Glomerular endothelial cell (primary cell): Measurements from ENCODE around the gene BAZ2B. TPM values are rescaled to one million over a fixed set of nuclear protein-coding genes. Genes with fewer than 3 reads are reported as not detected.
A peak's percentile ranks its signal among the peaks of the same experiment; 100 is the strongest.
"Not testable (repeated sequence)": the region's sequence is repeated elsewhere in the genome, so short reads cannot be mapped to it uniquely, and the experiment has no call there.

Experiments used
- DNase-seq: peaks from one replicate; pipeline ENCODE4 v3.0.0-alpha.2; 2011; ENCODE audit warnings: low read depth, low spot score; ENCODE audit errors: extremely low read depth
- total RNA-seq: library from RNA; depleted of rRNA; stranded (reverse); fragments of >200 nt; gene quantifications from 2 replicates; pipeline ENCODE4 v1.2.3, GENCODE V29; 2015

The BAZ2B gene, protein sequence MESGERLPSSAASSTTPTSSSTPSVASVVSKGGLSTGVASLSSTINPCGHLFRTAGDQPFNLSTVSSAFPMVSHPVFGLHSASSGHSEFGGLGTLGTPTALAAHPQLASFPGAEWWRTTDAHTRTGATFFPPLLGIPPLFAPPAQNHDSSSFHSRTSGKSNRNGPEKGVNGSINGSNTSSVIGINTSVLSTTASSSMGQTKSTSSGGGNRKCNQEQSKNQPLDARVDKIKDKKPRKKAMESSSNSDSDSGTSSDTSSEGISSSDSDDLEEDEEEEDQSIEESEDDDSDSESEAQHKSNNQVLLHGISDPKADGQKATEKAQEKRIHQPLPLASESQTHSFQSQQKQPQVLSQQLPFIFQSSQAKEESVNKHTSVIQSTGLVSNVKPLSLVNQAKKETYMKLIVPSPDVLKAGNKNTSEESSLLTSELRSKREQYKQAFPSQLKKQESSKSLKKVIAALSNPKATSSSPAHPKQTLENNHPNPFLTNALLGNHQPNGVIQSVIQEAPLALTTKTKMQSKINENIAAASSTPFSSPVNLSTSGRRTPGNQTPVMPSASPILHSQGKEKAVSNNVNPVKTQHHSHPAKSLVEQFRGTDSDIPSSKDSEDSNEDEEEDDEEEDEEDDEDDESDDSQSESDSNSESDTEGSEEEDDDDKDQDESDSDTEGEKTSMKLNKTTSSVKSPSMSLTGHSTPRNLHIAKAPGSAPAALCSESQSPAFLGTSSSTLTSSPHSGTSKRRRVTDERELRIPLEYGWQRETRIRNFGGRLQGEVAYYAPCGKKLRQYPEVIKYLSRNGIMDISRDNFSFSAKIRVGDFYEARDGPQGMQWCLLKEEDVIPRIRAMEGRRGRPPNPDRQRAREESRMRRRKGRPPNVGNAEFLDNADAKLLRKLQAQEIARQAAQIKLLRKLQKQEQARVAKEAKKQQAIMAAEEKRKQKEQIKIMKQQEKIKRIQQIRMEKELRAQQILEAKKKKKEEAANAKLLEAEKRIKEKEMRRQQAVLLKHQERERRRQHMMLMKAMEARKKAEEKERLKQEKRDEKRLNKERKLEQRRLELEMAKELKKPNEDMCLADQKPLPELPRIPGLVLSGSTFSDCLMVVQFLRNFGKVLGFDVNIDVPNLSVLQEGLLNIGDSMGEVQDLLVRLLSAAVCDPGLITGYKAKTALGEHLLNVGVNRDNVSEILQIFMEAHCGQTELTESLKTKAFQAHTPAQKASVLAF (N-terminal part only)
- 43.3 and 79.3 TPM in 2 replicates for total RNA-seq

DNA sequence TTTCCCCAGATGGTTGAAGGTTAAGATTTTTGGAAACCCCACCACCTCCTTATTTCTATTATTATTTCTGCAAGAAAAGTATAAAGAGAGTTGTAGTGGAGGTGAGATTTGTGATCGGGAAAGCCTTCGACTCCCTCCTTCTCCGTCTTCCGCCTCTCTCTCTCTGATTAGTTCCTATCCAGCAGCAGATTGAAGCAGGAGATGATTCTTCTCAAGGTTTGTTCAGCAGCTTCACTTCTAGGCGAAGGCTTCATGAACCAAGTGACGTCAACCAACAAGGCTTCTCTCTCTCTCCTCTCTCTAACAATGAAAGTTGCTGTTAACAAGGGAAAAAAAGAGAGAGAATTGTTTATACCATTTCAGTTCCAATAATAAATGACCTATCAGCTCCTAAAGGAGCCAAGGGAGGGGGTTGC, at the start of gene BAZ2B:
Gene BAZ2B (minus strand): TSS at position 263 of the 416 bp plus-strand sequence. CDS start 137,829 bp downstream, outside the sequence.
- peak; percentile 55 for DNase-seq

DNA sequence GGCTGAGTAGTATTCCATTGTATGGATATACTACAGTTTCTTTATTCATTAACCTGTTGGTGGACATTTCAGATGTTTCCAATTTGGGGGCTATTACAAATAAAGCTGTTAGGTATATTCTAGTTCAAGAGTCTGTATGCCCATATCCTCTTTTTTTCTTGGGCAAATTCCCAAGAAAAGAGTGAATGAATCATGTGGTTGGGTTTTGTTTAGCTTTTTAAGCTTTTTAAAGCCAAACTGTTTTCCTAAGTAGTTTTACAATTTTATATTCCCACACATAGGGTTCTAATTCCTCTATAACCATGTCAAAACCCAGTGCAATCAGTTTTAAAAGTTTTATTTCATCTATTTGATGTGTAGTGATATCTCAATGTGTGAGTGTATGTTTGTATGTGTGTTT, 44.9 kb upstream of the BAZ2B start:
- DNase-seq, result no peak

DNA sequence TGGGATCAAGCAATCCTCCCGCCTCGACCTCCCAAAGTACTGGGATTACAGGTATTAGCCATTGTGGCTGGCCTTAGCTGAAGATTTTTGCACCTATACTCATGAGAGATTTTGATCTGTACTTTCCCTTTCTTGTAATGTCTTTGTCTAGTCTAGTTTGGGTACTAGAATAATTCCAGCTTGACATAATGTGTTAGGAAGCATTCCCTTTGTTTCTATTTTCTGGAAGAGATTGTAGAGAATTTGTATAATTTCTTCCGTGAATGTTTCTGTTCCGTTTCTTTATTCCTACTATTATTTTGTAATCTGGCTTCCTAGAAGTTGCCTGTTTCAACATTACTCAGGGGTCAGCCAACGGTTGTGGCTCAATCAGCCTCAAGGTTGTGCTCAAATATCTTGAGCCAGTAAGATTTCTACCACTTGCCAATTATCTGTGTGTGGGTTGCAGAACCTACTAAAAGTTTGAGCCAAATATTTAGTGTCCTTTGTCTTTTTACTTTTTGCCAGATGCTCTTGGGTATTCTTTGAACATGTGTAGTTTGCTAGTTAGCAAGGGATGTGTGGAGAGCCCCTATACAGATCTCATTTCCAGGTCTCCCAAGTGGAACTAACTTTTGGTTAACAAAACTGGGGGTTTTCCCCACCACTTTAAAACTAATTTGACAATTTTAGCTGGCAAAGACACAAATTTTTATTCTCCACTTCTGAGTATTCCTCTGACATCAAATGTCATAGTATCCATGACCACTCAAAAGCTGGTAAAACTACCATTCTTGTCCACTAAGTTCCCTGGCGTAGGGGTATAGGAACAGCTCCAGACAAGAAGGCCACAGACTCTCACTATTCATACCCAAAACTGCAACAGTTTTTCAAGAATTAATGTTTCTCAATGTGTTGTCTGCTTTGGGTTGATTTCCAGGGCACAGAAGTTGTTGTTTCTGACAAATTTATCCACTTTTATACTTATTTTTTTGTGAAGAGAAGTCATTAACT, 42.8 kb upstream of the BAZ2B start:
- DNase-seq, result no peak

DNA sequence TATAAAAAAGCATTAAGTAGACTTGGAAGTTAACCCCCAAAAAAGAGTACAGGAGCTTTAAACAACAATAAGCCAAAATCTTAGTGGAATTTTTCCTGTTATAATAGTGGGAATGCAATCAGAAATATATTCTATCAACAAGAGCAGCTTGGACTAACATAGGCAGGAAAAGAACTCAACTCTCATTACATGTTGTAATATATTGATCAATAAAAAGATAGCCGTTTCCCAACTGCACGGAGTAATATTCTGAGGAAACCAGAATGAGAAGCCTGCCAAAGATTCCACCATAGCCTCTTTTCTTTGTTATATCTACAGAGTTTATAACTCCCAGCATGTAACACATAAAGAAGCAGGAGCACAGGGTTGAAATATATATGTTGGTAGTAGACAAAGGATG, 37.6 kb upstream of the BAZ2B start:
- no peak for DNase-seq

DNA sequence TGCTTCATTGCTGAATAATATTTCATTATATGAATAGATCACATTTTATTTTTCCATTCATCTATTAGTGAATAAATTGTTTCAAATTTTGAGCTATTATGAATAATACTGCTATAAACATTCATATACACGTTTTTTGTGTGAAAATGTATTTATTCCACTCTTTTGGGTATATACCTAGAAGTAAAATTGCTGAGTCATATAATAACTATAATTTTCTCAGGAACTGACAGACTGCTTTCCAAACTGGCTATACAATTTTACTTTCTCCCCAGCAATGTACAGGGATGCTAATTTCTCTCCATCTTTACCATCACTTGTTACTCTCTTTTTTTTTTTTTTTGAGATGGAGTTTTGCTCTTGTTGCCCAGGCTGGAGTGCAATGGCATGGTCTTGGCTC, 35.5 kb upstream of the BAZ2B start:
- DNase-seq, result no peak

DNA sequence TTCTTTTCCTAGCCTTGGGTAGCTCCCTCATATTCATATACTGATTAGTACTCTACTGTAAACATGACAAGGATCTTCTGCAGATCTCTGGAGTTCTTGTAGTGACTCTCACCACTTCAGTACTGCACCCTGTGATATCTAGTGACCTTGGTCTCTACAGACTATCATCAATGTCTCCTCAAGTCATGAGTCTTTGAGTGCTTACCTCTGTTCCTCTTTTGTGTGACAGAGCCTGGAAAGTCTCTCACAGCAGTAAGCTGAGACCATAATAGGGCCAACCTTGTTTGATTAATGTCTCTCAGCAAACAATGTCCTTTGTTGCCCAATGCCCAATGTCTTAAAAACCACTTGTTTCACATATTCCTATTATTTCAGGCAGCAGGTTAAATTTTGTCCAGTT, 34.2 kb upstream of the BAZ2B start:
- DNase-seq, result no peak

DNA sequence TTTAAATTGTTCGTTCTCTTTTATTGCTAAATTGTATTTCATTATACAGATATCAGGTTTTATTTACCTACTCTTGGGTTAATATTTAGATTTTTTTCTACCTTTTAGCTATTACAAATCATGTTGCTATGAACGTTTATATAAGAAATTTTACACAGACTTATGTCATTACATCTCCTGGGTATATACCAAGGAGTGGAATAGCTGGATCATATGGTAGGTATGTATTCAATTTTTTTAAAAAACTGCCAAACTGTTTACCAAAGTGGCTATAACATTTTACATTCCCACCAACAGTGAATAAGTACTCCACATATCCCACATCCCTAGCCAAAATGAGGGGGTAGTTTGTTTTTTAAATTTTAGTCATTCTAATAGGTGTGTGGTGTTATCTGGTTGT, 32.3 kb upstream of the BAZ2B start:
- no peak for DNase-seq

DNA sequence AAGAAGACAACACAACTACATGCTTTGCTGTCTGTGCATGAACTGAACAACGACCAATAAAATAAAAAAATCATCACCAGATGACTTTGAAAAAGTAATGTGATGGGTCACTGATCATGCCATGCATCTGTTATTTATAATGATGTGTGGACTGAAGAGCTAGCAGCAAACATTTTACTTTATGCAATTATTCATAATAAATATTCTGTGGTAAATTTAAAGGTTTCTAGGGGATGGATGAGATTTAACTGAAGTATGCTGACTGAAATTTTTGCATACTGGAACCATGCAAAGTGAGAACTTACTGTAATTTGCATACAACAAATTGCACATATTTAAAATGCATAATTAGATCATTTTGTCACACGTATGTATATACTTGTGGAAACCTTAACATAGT, 31.3 kb upstream of the BAZ2B start:
- DNase-seq, result no peak

DNA sequence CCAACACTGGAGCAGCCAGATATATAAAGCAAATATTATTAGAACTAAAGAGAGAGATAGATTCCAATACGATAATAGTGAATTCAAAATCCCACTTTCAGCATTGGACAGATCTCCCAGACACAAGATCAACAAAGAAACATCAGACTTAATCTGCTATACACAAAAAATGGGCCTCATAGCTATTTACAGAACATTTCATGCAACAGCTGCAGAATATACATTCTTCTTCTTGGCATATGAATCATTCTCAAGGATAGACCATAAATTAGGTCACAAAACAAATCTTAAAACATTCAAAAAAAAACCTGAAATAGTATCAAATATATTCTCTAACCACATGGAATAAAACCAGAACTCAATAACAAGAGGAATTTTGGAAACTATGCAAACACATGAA, 23.8 kb upstream of the BAZ2B start:
- no peak for DNase-seq

DNA sequence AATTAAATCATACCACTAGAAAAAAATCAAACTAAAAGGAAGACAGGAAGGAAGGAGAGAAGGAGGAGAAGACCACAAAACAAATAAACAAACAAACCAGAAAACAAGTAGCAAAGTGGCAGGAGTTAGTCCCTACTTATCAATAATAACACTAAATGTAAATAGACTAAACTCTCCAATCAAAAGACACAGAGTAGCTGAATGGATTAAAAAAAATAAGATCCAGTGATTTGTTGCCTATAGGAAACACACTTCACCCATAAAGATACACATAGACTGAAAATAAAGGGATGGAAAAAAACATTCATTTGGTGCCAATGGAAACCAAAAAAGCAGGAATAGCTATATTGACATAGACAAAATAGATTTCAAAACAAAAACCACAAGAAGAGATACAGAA, 23.4 kb upstream of the BAZ2B start:
- no peak for DNase-seq

DNA sequence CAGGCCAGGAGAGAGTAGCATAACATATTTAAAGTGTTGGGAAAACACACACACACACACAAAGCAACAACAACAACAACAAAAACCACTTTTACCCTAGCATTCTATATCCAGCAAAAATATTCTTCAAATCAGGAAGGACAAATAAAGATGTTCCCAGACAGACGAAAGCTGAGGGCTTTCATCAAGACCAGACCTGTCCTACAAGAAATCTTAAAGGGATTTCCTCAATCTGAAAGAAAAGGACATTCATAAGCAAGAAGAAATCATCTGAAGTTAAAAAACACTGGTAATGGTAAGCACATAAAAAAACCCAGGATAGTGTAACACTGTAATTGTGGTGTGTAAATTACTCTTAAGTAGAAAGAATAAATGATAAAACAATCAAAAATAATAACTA, 22.7 kb upstream of the BAZ2B start:
- DNase-seq, result no peak

DNA sequence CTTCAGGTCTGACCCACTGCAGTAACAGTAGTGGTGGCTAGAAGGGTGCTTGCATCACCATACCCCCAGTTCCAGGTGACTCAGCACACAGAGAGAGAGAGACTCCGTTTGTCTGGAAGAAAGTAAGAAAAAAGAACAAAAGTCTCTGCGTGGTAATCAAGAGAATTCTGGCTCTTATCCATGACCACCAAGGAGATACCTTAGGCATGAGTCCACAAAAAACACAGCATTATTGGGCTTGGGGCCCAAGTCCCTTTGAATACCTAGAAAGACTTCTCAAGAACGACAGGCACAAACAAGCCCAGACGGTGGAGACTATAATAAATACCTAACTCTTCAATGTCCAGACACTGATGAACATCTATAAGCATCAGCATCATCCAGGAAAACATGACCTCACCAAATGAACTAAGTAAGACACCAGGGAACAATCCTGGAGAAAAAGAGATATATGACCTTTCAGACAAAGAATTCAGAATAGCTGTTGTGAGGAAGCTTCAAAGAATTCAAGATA, 21.7 kb upstream of the BAZ2B start:
- no peak for DNase-seq

DNA sequence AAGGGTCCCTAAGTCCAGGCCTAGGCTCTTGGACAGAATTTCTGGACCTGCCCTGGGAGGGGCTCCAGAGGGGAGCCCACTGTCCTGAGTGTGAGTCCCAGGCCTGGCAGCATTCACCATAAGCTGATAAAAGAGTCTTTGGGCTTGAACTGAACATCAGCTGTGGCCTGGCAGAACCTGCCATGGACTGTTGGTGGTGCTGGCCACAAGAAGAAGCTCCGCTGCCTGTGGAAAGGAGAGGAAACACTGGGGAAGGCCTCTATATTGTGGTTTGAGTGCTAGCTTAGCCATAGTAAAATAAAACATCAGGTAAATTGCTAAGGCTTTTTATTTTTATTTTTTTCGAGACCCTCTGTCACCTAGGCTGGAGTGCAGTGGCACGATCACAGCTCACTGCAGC, 20.9 kb upstream of the BAZ2B start:
- no peak for DNase-seq

DNA sequence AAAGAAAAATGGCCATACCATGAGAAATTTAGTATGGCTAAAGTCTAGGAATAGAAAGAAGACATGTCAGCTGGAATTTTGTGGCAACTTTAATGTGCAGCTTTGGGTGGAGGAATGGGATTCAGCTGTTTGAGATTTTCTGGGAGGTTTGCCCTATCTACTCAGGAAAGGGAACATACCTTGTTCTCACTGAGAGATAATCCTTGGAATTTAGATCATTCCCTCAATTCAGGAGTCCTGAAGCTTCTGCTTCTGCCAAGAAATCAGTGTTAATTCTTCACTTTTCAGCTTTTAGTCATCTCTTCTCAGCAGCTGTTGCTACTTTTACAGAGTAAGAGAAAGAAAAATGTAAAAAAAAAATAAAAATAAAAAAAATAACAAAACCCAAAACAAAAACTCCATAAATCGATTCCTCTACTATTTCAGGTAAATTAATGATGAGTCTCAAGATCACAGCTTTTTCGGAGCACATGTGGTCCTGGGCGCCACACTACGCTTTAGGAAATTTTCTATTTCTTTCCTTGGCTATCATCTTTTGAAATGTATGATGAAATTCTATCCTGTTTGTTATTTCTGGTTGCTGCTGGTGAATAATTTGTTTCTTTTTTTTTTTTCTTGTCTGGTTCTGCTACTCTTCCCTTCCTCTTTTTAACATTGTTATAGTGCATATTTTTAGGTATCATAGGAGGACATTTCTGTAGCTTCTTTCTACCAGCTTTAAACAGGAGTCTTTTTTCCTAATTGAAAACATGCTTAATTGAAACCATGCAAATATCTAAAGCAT, 18.9 kb upstream of the BAZ2B start:
- DNase-seq, result no peak

DNA sequence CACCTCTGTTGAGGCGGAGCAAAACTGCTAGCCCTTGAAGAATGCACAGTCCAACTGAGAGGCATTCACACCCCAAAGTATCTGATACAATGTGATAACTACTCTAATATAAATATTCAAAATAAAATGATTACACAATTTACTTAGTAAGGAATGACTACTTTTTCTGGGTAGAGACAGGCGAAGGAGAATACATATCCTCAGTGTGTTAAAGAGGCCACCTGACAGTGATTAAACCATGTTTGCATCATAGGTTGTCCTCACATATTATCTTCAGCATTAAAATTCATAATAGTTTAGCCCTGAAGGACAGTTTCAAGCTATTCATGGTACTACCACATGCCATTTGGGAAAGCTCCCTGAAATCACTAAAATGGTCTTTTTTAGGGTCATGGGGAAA, 16.9 kb upstream of the BAZ2B start:
- no peak for DNase-seq

DNA sequence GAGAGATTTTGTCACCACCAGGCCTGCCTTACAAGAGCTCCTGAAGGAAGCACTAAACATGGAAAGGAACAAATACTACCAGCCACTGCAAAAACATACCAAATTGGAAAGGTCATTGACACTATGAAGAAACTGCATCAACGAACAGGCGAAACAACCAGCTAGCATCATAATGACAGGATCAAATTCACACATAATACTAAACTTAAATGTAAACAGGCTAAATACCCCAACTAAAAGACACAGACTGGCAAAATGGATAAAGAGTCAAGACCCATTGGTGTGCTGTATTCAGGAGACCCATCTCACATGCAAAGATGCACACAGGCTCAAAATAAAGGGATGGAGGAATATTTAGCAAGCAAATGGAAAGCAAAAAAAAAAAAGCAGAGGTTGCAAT, 9.3 kb upstream of the BAZ2B start:
- not testable (repeated sequence) for DNase-seq

DNA sequence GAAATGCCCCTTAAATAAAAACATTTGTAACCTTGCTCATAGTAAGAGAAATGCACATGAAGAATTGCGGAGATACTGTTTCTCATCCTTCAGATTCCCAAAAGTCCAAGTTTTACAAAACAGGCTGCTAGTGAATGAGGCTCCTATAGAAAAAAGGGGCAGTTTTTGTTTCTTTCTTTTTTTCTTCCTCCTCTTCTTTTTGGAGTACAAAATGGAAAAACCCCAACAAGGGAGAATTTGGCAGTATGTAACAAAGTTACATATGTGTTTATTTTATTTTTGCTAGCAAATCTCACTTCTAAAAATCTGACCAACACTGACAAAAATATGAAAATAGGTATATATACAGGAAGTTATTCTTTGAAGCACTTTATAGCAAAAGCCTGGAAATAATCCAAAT, 7.1 kb upstream of the BAZ2B start:
- DNase-seq, result no peak

DNA sequence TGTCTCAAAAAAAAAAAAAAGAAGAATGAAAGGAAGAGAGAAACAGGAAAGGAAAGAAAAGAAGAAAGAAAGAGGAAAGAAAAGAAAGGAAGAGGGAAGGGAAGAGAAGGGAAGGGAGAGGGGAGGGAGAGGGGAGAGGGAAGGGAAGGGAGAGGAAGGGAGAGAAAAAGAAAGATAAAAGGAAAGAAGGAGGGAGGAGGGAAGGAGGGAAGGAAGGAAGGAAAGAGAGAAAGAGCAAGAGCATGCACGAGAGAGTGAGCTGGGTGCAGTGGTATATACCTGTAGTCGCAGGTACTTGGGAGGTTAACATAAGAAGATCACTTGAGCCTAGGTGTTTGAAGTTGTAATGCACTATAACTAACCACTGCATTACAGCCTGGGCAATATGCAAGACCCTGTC, 6.6 kb upstream of the BAZ2B start:
- DNase-seq, result no peak

DNA sequence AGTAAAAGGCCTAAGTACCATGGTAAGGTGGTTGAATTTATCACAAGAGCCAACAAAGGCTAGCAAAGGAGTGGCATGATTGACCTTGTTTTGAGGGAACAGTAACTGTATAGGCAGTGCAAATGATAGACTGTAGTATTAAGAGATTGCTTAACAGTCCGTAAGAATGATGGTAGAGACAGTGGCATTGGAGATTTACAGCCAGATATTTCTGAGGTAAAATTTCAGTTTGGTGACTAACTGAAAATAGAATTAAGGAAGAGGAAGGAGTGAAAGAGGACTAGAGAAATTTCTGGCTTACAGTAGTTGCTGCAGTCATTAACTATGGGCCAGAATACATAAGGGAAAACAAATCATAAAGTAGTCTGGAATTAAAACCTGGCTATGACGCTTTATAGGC, 4.4 kb upstream of the BAZ2B start:
- no peak for DNase-seq
